ENCODE measurements around the gene DENND1A.
"Not testable (repeated sequence)": the region's sequence is repeated elsewhere in the genome, so short reads cannot be mapped to it uniquely, and the experiment has no call there.

DENND1A gene

GRCh38 chr9:123929870-123930831, at the start of gene DENND1A:
TSS of gene DENND1A (minus strand) at chr9:123930126. CDS start at chr9:123929905, 221 bp downstream.
- Mint-ChIP-seq H3K9me3 (peaks cover 2% of the 10 kb centered on the region), H3K27ac (peak within 1 kb of the TSS; percentile 63), H3K4me1 (ENCODE audit: low read depth) (peaks cover 28% of the 10 kb centered on the region), H3K27me3 (ENCODE audit: low read depth) (peaks cover 13% of the 10 kb centered on the region), H3K4me3 (peak within 1 kb of the TSS; percentile 87), H3K36me3 (ENCODE audit: low read depth) (peaks cover 2% of the 10 kb centered on the region)
- peak; percentile 85 for DNase-seq (ENCODE audit: low spot score)

- Mint-ChIP-seq H3K27ac (no peak overlapping the region), H3K27me3 (ENCODE audit: low read depth) (peaks cover 9% of the 10 kb centered on the region), H3K9me3 (peaks cover 7% of the 10 kb centered on the region), H3K4me3 (no peak overlapping the region), H3K36me3 (ENCODE audit: low read depth) (no peaks in the 10 kb centered on the region), H3K4me1 (ENCODE audit: low read depth) (no peaks in the 10 kb centered on the region)
- no peak for DNase-seq (ENCODE audit: low spot score)
Measured at GRCh38 chr9:123978981-123979380, 49.1 kb upstream of the DENND1A start.

- H3K4me1 Mint-ChIP-seq (ENCODE audit: low read depth); H3K9me3 Mint-ChIP-seq; H3K4me3 Mint-ChIP-seq; H3K36me3 Mint-ChIP-seq (ENCODE audit: low read depth); H3K27me3 Mint-ChIP-seq (ENCODE audit: low read depth); DNase-seq (ENCODE audit: low spot score); H3K27ac Mint-ChIP-seq: not testable (repeated sequence)
Measured at GRCh38 chr9:123976579-123976978, 46.7 kb upstream of the DENND1A start.

GRCh38 chr9:123975871-123976270, 45.9 kb upstream of the DENND1A start:
- Mint-ChIP-seq H3K4me3 (no peak overlapping the region), H3K9me3 (peaks cover 7% of the 10 kb centered on the region), H3K27me3 (ENCODE audit: low read depth) (peaks cover 6% of the 10 kb centered on the region), H3K27ac (no peak overlapping the region), H3K4me1 (ENCODE audit: low read depth) (no peaks in the 10 kb centered on the region), H3K36me3 (ENCODE audit: low read depth) (no peaks in the 10 kb centered on the region)
- no peak for DNase-seq (ENCODE audit: low spot score)

GRCh38 chr9:123974471-123974870, 44.5 kb upstream of the DENND1A start:
- H3K9me3 Mint-ChIP-seq = peaks cover 6% of the 10 kb centered on the region
- H3K27me3 Mint-ChIP-seq (ENCODE audit: low read depth) = no peaks in the 10 kb centered on the region
- DNase-seq (ENCODE audit: low spot score) = no peak
- no peaks in the 10 kb centered on the region for H3K36me3 Mint-ChIP-seq (ENCODE audit: low read depth)
- no peak overlapping the region for H3K4me3 Mint-ChIP-seq
- no peak overlapping the region for H3K27ac Mint-ChIP-seq
- no peaks in the 10 kb centered on the region for H3K4me1 Mint-ChIP-seq (ENCODE audit: low read depth)

- no peak for DNase-seq (ENCODE audit: low spot score)
- no peaks in the 10 kb centered on the region for H3K27me3 Mint-ChIP-seq (ENCODE audit: low read depth)
- H3K36me3 Mint-ChIP-seq (ENCODE audit: low read depth) = no peaks in the 10 kb centered on the region
Measured at GRCh38 chr9:123973590-123974223, 43.8 kb upstream of the DENND1A start.

GRCh38 chr9:123972618-123973017, 42.7 kb upstream of the DENND1A start:
- H3K9me3 Mint-ChIP-seq = no peaks in the 10 kb centered on the region
- H3K4me1 Mint-ChIP-seq (ENCODE audit: low read depth) = no peaks in the 10 kb centered on the region
- H3K36me3 Mint-ChIP-seq (ENCODE audit: low read depth) = no peaks in the 10 kb centered on the region
- no peaks in the 10 kb centered on the region for H3K27me3 Mint-ChIP-seq (ENCODE audit: low read depth)
- H3K4me3 Mint-ChIP-seq = no peak overlapping the region
- no peak overlapping the region for H3K27ac Mint-ChIP-seq
- DNase-seq (ENCODE audit: low spot score) = no peak

More at GRCh38 chr9:123973590-123974223, 43.8 kb upstream of the DENND1A start:
- no peaks in the 10 kb centered on the region for H3K4me1 Mint-ChIP-seq (ENCODE audit: low read depth)
- no peak overlapping the region for H3K4me3 Mint-ChIP-seq
- H3K27ac Mint-ChIP-seq = no peak overlapping the region
- H3K9me3 Mint-ChIP-seq = no peaks in the 10 kb centered on the region

GRCh38 chr9:123967323-123967722, 37.4 kb upstream of the DENND1A start:
- no peak for DNase-seq (ENCODE audit: low spot score)
- Mint-ChIP-seq H3K36me3 (ENCODE audit: low read depth) (no peaks in the 10 kb centered on the region), H3K4me1 (ENCODE audit: low read depth) (no peaks in the 10 kb centered on the region), H3K9me3 (no peaks in the 10 kb centered on the region), H3K27ac (no peak overlapping the region), H3K4me3 (no peak overlapping the region), H3K27me3 (ENCODE audit: low read depth) (peaks cover 21% of the 10 kb centered on the region)

- no peaks in the 10 kb centered on the region for H3K9me3 Mint-ChIP-seq
- no peaks in the 10 kb centered on the region for H3K36me3 Mint-ChIP-seq (ENCODE audit: low read depth)
- peaks cover 24% of the 10 kb centered on the region for H3K27me3 Mint-ChIP-seq (ENCODE audit: low read depth)
- no peak for DNase-seq (ENCODE audit: low spot score)
- H3K4me1 Mint-ChIP-seq (ENCODE audit: low read depth) = no peaks in the 10 kb centered on the region
- H3K27ac Mint-ChIP-seq = no peak overlapping the region
- no peak overlapping the region for H3K4me3 Mint-ChIP-seq
Measured at GRCh38 chr9:123965801-123966686, 36.1 kb upstream of the DENND1A start.

- H3K27ac Mint-ChIP-seq = no peak overlapping the region
- peaks cover 26% of the 10 kb centered on the region for H3K27me3 Mint-ChIP-seq (ENCODE audit: low read depth)
- no peaks in the 10 kb centered on the region for H3K9me3 Mint-ChIP-seq
- no peak overlapping the region for H3K4me3 Mint-ChIP-seq
- H3K4me1 Mint-ChIP-seq (ENCODE audit: low read depth) = no peaks in the 10 kb centered on the region
- no peak for DNase-seq (ENCODE audit: low spot score)
- H3K36me3 Mint-ChIP-seq (ENCODE audit: low read depth) = no peaks in the 10 kb centered on the region
Measured at GRCh38 chr9:123964761-123965160, 34.8 kb upstream of the DENND1A start.

GRCh38 chr9:123960965-123961364, 31.0 kb upstream of the DENND1A start:
- peaks cover 25% of the 10 kb centered on the region for H3K27me3 Mint-ChIP-seq (ENCODE audit: low read depth)
- H3K4me3 Mint-ChIP-seq = no peak overlapping the region
- DNase-seq (ENCODE audit: low spot score) = no peak
- no peak overlapping the region for H3K27ac Mint-ChIP-seq
- H3K36me3 Mint-ChIP-seq (ENCODE audit: low read depth) = no peaks in the 10 kb centered on the region
- no peaks in the 10 kb centered on the region for H3K9me3 Mint-ChIP-seq
- no peaks in the 10 kb centered on the region for H3K4me1 Mint-ChIP-seq (ENCODE audit: low read depth)

GRCh38 chr9:123960366-123960765, 30.4 kb upstream of the DENND1A start:
- H3K27ac Mint-ChIP-seq = no peak overlapping the region
- H3K4me3 Mint-ChIP-seq = no peak overlapping the region
- H3K4me1 Mint-ChIP-seq (ENCODE audit: low read depth) = no peaks in the 10 kb centered on the region
- no peak for DNase-seq (ENCODE audit: low spot score)
- no peaks in the 10 kb centered on the region for H3K9me3 Mint-ChIP-seq
- H3K27me3 Mint-ChIP-seq (ENCODE audit: low read depth) = peaks cover 20% of the 10 kb centered on the region
- no peaks in the 10 kb centered on the region for H3K36me3 Mint-ChIP-seq (ENCODE audit: low read depth)

- Mint-ChIP-seq H3K9me3 (no peaks in the 10 kb centered on the region), H3K4me1 (ENCODE audit: low read depth) (no peaks in the 10 kb centered on the region), H3K4me3 (no peak overlapping the region), H3K27me3 (ENCODE audit: low read depth) (peaks cover 14% of the 10 kb centered on the region), H3K36me3 (ENCODE audit: low read depth) (no peaks in the 10 kb centered on the region), H3K27ac (no peak overlapping the region)
- no peak for DNase-seq (ENCODE audit: low spot score)
Measured at GRCh38 chr9:123959787-123960186, 29.9 kb upstream of the DENND1A start.
